Measurements from ENCODE around the gene AQR. TPM values are rescaled to one million over a fixed set of nuclear protein-coding genes. Genes with fewer than 3 reads are reported as not detected.
"Not testable (repeated sequence)": the region's sequence is repeated elsewhere in the genome, so short reads cannot be mapped to it uniquely, and the experiment has no call there.

AQR gene
- total and polyA plus RNA-seq, 2 donors: 9.9 to 52.3 TPM

- 61% methylated on average over 6 of the region's 6 CpGs for WGBS
- peaks cover 5% of the 10 kb centered on the region for H3K36me3 ChIP-seq (ENCODE audit: insufficient read depth)
- no peak overlapping the region for H3K4me3 ChIP-seq (ENCODE audit: low read depth, low read length)
- H3K27ac ChIP-seq (ENCODE audit: low read depth): no peak overlapping the region
- no peak for DNase-seq (ENCODE audit: extremely low spot score)
- H3K4me1 ChIP-seq (ENCODE audit: insufficient read depth): no peaks in the 10 kb centered on the region
Observed at GRCh38 chr15:34942363-34942762, 27.2 kb downstream of the AQR start.

- Histone ChIP-seq H3K4me3 (ENCODE audit: low read depth, low read length) (no peak overlapping the region), H3K36me3 (ENCODE audit: insufficient read depth) (peaks cover 5% of the 10 kb centered on the region), H3K4me1 (ENCODE audit: insufficient read depth) (no peaks in the 10 kb centered on the region), H3K27ac (ENCODE audit: low read depth) (no peak overlapping the region)
- DNase-seq (ENCODE audit: extremely low spot score): no peak
- 63% methylated on average over 3 of the region's 3 CpGs for whole genome bisulfite sequencing
Observed at GRCh38 chr15:34941831-34942230, 27.7 kb downstream of the AQR start.

DNA sequence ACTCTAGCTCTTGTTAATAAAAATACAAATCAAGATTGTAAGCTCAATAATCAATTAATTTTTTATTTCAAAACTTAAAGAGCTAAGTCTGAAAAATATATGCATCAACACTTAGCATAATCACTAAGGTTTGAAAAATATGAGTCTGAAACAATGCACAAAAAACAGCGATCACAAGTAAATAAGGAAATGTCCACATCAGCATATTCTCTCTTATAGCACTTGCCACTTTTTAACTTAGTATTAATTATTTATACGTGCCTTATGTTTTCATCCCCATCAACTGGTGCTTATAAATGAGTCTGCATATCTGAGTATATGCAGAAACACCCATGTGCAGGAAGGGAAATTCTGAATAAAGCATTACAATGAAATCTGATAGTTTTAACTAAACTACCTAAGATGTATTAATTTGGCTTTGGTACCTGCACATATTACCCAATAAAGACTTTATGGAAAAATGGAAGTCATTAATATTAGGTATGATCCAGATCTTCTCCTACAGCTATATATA lies 28.3 kb downstream of the AQR start:
- no peak overlapping the region for H3K27ac ChIP-seq (ENCODE audit: low read depth)
- H3K4me1 ChIP-seq (ENCODE audit: insufficient read depth): no peaks in the 10 kb centered on the region
- DNase-seq (ENCODE audit: extremely low spot score): no peak
- H3K36me3 ChIP-seq (ENCODE audit: insufficient read depth): peaks cover 5% of the 10 kb centered on the region
- WGBS: 95% methylated on average over 2 of the region's 2 CpGs
- H3K4me3 ChIP-seq (ENCODE audit: low read depth, low read length): no peak overlapping the region

DNA sequence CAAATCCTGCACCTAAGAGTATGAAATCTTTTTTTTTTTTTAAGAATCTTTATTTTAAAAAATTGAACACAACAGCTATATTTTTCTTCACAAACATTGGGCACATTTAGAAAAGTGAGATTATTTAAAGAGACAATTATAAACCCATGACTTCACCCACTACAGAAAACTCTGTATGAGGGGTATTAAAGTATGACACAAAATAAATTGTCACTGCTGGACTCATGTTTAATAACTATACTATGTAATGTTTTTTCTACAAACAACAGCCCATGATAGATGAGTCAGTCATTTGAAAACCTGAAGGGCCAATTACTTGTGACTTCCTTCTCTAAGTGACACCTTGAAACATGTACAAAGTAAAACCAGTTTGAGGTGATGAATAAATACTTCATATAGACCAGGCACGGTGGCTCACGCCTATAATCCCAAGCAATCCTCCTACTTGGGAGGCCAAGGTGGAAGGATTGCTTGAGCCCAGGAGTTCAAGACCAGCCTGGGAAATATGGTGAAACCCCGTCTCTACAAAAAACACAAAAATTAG lies 36.0 kb downstream of the AQR start:
- Histone ChIP-seq H3K4me1 (ENCODE audit: insufficient read depth) (no peaks in the 10 kb centered on the region), H3K27ac (ENCODE audit: low read depth) (no peak overlapping the region), H3K36me3 (ENCODE audit: insufficient read depth) (peaks cover 3% of the 10 kb centered on the region), H3K4me3 (ENCODE audit: low read depth, low read length) (no peak overlapping the region)
- 90% methylated on average over 3 of the region's 3 CpGs for WGBS
- no peak for DNase-seq (ENCODE audit: extremely low spot score)

- 98% methylated on average over 6 of the region's 6 CpGs for WGBS
- H3K4me1 ChIP-seq (ENCODE audit: insufficient read depth); H3K27ac ChIP-seq (ENCODE audit: low read depth); H3K36me3 ChIP-seq (ENCODE audit: insufficient read depth); H3K4me3 ChIP-seq (ENCODE audit: low read depth, low read length); DNase-seq (ENCODE audit: extremely low spot score): not testable (repeated sequence)
Observed at GRCh38 chr15:34928349-34928748, 41.2 kb downstream of the AQR start.

DNA sequence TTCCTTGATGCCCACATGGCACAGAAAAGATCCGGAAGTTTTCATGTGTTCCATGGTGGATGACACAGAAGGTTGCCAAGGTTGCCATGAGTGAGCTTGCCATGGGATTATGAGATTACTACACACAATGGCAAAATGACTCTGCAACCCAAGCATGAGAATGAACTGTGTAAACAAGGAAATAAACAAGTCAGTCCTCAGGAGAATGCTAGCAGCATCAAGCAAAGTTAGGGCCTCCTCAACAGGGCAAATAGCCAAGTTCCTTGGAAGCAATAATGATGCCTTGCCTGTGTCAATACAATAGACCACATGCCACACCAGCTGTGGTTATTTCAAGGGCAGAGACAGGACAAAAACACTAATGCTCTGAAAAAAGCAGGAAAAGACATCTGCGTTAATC lies 41.8 kb downstream of the AQR start:
- peaks cover 3% of the 10 kb centered on the region for H3K36me3 ChIP-seq (ENCODE audit: insufficient read depth)
- 88% methylated on average over 2 of the region's 2 CpGs for WGBS

DNA sequence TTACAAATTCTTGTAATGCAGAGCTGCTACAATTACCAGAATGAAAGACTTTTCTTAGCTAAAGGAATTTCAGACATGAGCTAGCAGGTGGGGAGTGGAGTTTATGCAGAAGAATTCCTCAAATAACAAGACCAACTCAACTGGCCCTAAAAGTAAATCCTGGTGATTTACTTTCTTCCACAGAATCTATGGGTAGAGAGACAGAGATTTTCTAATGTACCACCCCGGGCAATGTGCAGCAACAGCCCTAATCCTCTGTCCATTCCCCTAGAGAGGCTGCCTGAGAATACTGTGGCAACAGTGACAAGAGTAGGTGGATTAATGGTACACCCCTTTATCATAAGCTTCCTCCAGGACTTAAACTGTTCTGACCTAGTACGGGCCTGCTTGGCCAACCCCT lies 55.2 kb downstream of the AQR start:
- no peak overlapping the region for H3K4me3 ChIP-seq (ENCODE audit: low read depth, low read length)
- H3K27ac ChIP-seq (ENCODE audit: low read depth): no peak overlapping the region
- DNase-seq (ENCODE audit: extremely low spot score): no peak
- H3K4me1 ChIP-seq (ENCODE audit: insufficient read depth): no peaks in the 10 kb centered on the region
- WGBS: 91% methylated on average over 2 of the region's 2 CpGs
- H3K36me3 ChIP-seq (ENCODE audit: insufficient read depth): peaks cover 6% of the 10 kb centered on the region

More for the DNA sequence above, 41.8 kb downstream of the AQR start:
- DNase-seq (ENCODE audit: extremely low spot score): no peak
- Histone ChIP-seq H3K4me3 (ENCODE audit: low read depth, low read length) (no peak overlapping the region), H3K27ac (ENCODE audit: low read depth) (no peak overlapping the region), H3K4me1 (ENCODE audit: insufficient read depth) (no peaks in the 10 kb centered on the region)

- peaks cover 6% of the 10 kb centered on the region for H3K36me3 ChIP-seq (ENCODE audit: insufficient read depth)
- no peaks in the 10 kb centered on the region for H3K4me1 ChIP-seq (ENCODE audit: insufficient read depth)
- DNase-seq (ENCODE audit: extremely low spot score): no peak
- WGBS: 80% methylated on average over 1 of the region's 1 CpG
- no peak overlapping the region for H3K4me3 ChIP-seq (ENCODE audit: low read depth, low read length)
- no peak overlapping the region for H3K27ac ChIP-seq (ENCODE audit: low read depth)
Observed at GRCh38 chr15:34905047-34905446, 64.5 kb downstream of the AQR start.

DNA sequence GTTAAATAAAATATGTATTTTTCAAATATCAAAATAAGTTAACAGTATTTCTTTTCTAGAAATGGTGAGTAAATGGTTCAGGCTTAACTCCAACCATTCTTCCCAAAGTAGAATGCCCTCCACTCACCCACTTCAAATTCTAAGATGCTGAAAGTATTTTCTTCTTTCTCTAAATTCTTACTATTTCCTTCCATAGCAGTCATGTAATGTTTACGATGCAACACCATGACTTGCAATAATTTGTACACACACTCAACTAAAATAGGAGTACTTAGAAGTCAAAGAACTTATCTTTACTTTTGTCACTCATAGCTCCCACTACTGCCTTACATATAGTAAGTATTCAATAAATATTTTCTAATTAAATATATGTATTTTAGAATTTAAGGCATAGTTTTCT lies 65.0 kb downstream of the AQR start:
- WGBS: 98% methylated on average over 1 of the region's 1 CpG
- Histone ChIP-seq H3K4me3 (ENCODE audit: low read depth, low read length) (no peak overlapping the region), H3K36me3 (ENCODE audit: insufficient read depth) (peaks cover 6% of the 10 kb centered on the region), H3K27ac (ENCODE audit: low read depth) (no peak overlapping the region), H3K4me1 (ENCODE audit: insufficient read depth) (no peaks in the 10 kb centered on the region)
- DNase-seq (ENCODE audit: extremely low spot score): no peak

DNA sequence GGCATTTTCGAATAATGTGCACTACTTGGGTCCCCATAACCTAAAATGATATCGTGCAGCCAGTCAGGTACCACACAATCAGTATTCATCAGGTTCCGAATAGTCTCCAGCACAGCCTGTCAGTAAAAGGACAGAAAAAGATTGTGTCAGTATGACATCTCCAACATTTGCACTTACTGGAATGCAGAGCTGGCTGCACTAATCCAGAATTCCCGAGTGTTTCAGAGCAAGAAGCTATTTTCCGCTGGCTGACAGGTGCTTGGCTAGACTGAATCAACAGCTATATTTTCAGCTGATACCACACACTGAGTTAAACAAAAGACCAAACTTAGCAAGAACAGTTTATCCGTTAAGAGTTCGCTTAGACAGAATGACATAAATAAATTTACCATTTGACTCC lies 68.8 kb downstream of the AQR start:
- Histone ChIP-seq H3K36me3 (ENCODE audit: insufficient read depth) (peaks cover 5% of the 10 kb centered on the region), H3K4me1 (ENCODE audit: insufficient read depth) (no peaks in the 10 kb centered on the region), H3K4me3 (ENCODE audit: low read depth, low read length) (no peak overlapping the region), H3K27ac (ENCODE audit: low read depth) (no peak overlapping the region)
- 51% methylated on average over 7 of the region's 7 CpGs for WGBS
- no peak for DNase-seq (ENCODE audit: extremely low spot score)

DNA sequence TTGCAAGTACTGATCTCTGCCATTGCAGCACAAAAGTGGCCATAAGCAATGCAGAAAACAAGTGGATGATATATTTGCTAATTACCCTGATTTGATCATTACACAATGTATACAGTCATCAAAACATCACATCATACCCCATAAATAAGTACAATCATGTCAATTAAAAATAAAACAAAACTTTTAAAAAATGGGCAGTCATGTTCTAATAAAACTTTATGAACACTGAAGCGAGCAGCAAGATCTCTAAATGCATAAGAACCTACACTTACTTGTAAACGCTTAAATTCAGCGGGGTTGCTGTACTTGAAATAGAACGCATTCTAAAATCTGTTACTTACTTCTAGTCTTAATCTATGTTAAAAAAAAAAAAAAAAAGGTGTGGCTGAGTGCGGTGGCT lies 73.4 kb downstream of the AQR start:
- WGBS: 97% methylated on average over 5 of the region's 5 CpGs
- Histone ChIP-seq H3K4me1 (ENCODE audit: insufficient read depth) (no peaks in the 10 kb centered on the region), H3K27ac (ENCODE audit: low read depth) (no peak overlapping the region), H3K36me3 (ENCODE audit: insufficient read depth) (peaks cover 8% of the 10 kb centered on the region), H3K4me3 (ENCODE audit: low read depth, low read length) (no peak overlapping the region)
- no peak for DNase-seq (ENCODE audit: extremely low spot score)

DNA sequence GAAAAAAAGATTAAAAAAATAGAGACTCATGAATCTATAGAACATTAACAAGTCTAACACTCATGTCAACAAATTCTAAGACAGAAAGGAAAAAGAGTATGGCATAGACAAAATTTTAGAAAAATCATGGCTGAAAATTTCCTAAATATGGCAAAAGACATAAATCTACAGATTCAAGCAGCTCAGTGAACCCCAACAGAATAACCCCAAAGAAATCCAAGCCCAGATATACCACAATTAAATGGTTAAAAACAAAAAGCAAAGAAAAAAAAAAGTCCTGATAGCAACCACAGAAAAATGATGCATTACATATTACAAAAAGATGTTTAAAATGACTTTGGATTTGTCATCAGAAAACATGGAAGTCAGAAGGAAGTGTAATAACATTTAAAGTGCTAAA lies 75.6 kb downstream of the AQR start:
- no peak for DNase-seq (ENCODE audit: extremely low spot score)
- Histone ChIP-seq H3K4me1 (ENCODE audit: insufficient read depth) (no peaks in the 10 kb centered on the region), H3K4me3 (ENCODE audit: low read depth, low read length) (no peak overlapping the region), H3K36me3 (ENCODE audit: insufficient read depth) (peaks cover 8% of the 10 kb centered on the region), H3K27ac (ENCODE audit: low read depth) (no peak overlapping the region)

DNA sequence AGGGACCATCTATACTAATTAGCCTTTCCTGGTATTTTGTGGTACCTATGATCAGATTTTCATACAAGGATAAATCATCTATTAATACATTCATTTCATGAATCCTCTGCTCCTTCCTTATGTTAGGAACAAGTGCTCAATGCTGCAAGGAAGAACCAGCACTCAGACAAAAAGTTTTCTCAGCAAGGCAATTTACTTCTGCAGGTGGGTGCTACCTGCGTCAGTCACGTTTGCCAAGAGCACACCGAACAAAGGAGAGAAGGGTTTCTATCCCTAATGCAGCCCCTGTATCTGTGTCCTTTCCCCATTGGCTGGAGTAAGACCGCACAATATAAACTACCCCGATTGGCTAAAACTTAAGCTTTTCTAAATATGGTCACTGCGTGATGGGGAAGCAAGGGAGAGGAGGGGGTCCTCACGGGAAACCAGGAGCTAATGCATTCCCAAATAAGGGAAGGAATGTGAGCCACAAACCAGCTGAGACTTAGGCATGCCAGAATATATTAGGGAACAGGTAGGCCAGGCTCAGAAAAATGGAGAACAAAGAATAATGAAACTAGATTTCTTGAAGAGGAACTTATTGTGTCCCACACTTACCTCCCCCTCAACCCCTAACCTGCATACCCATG lies 76.5 kb downstream of the AQR start:
- no peak overlapping the region for H3K27ac ChIP-seq (ENCODE audit: low read depth)
- no peak for DNase-seq (ENCODE audit: extremely low spot score)
- peaks cover 6% of the 10 kb centered on the region for H3K36me3 ChIP-seq (ENCODE audit: insufficient read depth)
- no peaks in the 10 kb centered on the region for H3K4me1 ChIP-seq (ENCODE audit: insufficient read depth)
- no peak overlapping the region for H3K4me3 ChIP-seq (ENCODE audit: low read depth, low read length)
- 84% methylated on average over 7 of the region's 7 CpGs for WGBS

DNA sequence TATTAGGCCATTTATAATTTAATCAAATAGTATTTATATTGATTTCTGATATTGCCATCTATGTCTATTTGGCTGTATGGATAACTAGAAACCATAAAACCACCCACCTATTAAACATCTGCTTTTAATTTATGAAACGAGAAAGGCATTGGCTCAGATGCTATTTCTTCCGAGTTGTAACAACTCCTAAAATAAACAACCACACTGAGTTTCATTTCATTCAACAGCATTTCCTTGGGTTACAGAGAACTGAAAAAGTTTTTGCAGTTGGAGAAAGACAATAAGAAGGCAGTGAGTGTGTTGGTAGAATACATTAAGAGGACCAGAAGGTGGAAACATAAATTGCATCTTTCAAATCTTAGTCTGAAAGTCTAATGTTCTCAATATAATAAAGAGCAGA lies 79.1 kb downstream of the AQR start:
- no peak for DNase-seq (ENCODE audit: extremely low spot score)
- no peak overlapping the region for H3K4me3 ChIP-seq (ENCODE audit: low read depth, low read length)
- no peaks in the 10 kb centered on the region for H3K4me1 ChIP-seq (ENCODE audit: insufficient read depth)
- H3K27ac ChIP-seq (ENCODE audit: low read depth): no peak overlapping the region
- peaks cover 5% of the 10 kb centered on the region for H3K36me3 ChIP-seq (ENCODE audit: insufficient read depth)
- WGBS: 40% methylated on average over 2 of the region's 2 CpGs

All from urinary bladder (tissue), 4 donors.